22Rv1 (cell line): ENCODE measurements around the gene HERC3.

Source experiments
- CTCF ChIP-seq: fragments of 450-650 bp; IDR thresholded peaks from 2 replicates; pipeline ENCODE4 v1.5.1; 2017; ENCODE audit warnings: mild to moderate bottlenecking
- ZFX ChIP-seq: fragments of 450-650 bp; IDR thresholded peaks from 2 replicates; pipeline ENCODE4 v1.6.1; 2017; ENCODE audit warnings: antibody characterized with exemption, borderline replicate concordance

- no peak for TF ChIP-seq CTCF
- TF ChIP-seq ZFX, result no peak
Measured at GRCh38 chr4:88724406-88724805, 132.1 kb downstream of the HERC3 start.
